Measurements from ENCODE around the gene TYW1B. TPM values are rescaled to one million over a fixed set of nuclear protein-coding genes. Genes with fewer than 3 reads are reported as not detected.
"Not testable (repeated sequence)": the region's sequence is repeated elsewhere in the genome, so short reads cannot be mapped to it uniquely, and the experiment has no call there.

TYW1B gene
- total RNA-seq, 1 experiment from 2014 or later = 5.5 TPM

- H3K4me1 ChIP-seq (ENCODE audit: insufficient read depth, low read length); H3K18ac ChIP-seq (ENCODE audit: insufficient read length, low read depth, low read length); H3K4ac ChIP-seq (ENCODE audit: low read depth, low read length); H3T11ph ChIP-seq (ENCODE audit: low read length); H3K27me3 ChIP-seq (ENCODE audit: insufficient read depth, low read length); H3K23me2 ChIP-seq (ENCODE audit: insufficient read length, low read depth, low read length, poor library complexity, severe bottlenecking); H3K4me3 Mint-ChIP-seq; H2AK5ac ChIP-seq (ENCODE audit: insufficient read length, low read length); H3K14ac ChIP-seq (ENCODE audit: insufficient read depth, low read length); H3K79me1 ChIP-seq (ENCODE audit: insufficient read depth, low read depth, low read length, poor library complexity, severe bottlenecking); H2BK15ac ChIP-seq (ENCODE audit: low read depth, low read length); H3K4me2 ChIP-seq (ENCODE audit: insufficient read depth, insufficient read length, low read length); H4K5ac ChIP-seq (ENCODE audit: insufficient read length, low read depth, low read length); H2BK5ac ChIP-seq (ENCODE audit: insufficient read length, low read length); H2AFZ ChIP-seq (ENCODE audit: low read length); H3K9me3 Mint-ChIP-seq; H3K79me2 ChIP-seq (ENCODE audit: insufficient read depth, low read length); H4K20me1 ChIP-seq (ENCODE audit: control insufficient read depth, insufficient read depth, insufficient read length); H4K91ac ChIP-seq (ENCODE audit: insufficient read length, low read depth, low read length); H3K23ac ChIP-seq (ENCODE audit: insufficient read length, low read depth, low read length); H3K27me3 Mint-ChIP-seq (ENCODE audit: low read depth); H3K9me3 ChIP-seq (ENCODE audit: control insufficient read depth, low read depth, low read length); H4K8ac ChIP-seq (replicated peaks; ENCODE audit: insufficient read length, low read depth, low read length); H3K4me1 Mint-ChIP-seq; H2BK12ac ChIP-seq (ENCODE audit: insufficient read length, low read depth, low read length); H3K56ac ChIP-seq (ENCODE audit: insufficient read length, low read depth, low read length); H2BK120ac ChIP-seq (ENCODE audit: low read depth, low read length, poor library complexity, severe bottlenecking); DNase-seq; H3K27ac ChIP-seq (ENCODE audit: insufficient read length, low read depth, low read length); H2BK20ac ChIP-seq (ENCODE audit: low read depth, low read length, poor library complexity, severe bottlenecking); H3K9ac ChIP-seq (ENCODE audit: extremely low read depth, insufficient read length, low read length): not testable (repeated sequence)
- peak overlapping the region in 2 of 3 experiments; percentile 11 to 39; a peak in 1 of 7 replicates for H3K27ac Mint-ChIP-seq
- no CpG with 5 or more reads among the region's 5 CpGs for WGBS (ENCODE audit: extremely low coverage, insufficient read length, low lambda C conversion rate)
- H3K36me3 Mint-ChIP-seq (ENCODE audit: insufficient read depth in 1 of 3, low read depth in 3 of 3) = peaks cover 4 to 15% (median 6%) of the 10 kb centered on the region in 3 experiments; a peak in 6 of 7 replicates
Measured at GRCh38 chr7:72766994-72767393, 61.0 kb downstream of the TYW1B start.

All from H9 (cell line).